ENCODE data around the gene ATP6V0D1. TPM values are rescaled to one million over a fixed set of nuclear protein-coding genes. Genes with fewer than 3 reads are reported as not detected.
A peak's percentile ranks its signal among the peaks of the same experiment; 100 is the strongest.

Gene ATP6V0D1
- total and polyA plus RNA-seq, 2 experiments from 2014 or later = 20.6 to 68.7 TPM

DNA sequence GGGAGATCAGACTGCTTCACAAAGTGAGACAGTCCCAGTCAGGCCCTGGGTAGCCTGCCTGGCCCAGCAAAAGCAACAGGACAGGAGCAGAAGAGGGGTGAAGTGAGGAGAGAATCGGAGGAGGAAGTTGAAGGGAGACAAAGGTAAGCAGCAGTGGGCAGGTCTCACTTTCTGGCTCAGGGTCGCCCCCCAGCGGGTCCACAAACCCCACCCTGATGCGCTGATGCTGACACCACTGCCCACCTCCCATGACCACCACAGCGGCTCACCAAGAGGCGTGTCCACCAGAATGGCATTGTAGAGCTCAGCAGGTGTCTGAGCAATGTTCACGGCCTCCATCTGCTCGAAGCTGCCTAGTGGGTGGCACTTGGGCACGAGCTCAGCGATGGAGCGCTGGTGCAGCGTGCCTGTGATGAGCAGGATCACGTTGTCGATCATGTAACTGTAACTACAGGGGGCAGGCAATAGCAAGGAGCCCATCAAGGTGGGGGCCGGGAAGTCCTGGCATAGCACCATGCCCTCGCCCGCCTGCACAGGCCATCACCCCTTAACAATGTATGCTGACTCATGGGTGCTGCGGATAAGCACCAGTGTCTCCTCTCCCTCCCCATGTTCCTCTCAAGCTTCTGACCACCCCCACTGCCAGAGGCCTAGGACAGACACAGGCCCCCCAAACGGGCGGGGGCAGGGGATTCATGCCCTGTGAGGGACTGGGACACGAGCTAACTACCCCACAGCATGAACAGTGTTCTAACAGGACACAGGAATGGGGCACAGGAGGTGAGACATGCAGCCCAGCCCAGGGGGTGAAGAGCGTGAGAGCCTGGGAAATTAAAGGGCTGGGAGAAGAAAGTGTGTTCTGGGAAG, 36.5 kb downstream of the ATP6V0D1 start:
- no peaks in the 10 kb centered on the region for H3K9me2 ChIP-seq (ENCODE audit: insufficient read depth)
- H3K27me3 ChIP-seq (ENCODE audit: insufficient read depth) = no peaks in the 10 kb centered on the region
- no peak overlapping the region for H3K4me3 Mint-ChIP-seq
- H3K4me2 ChIP-seq = no peak overlapping the region
- H3K9me3 Mint-ChIP-seq = peaks cover 3% of the 10 kb centered on the region; the same call in 1 of the 3 replicates
- H2AFZ ChIP-seq = no peak overlapping the region
- ATAC-seq (peak; percentile 53), DNase-seq (ENCODE audit: low spot score) (peak; percentile 63)
- no peaks in the 10 kb centered on the region for H3K4me1 ChIP-seq (ENCODE audit: insufficient read depth)
- H3K4me1 Mint-ChIP-seq = peaks cover 10% of the 10 kb centered on the region
- no peak overlapping the region for H3K4me3 ChIP-seq
- H3K27me3 Mint-ChIP-seq (ENCODE audit: insufficient read depth, low read depth, poor library complexity) = peaks cover 14% of the 10 kb centered on the region
- no peaks in the 10 kb centered on the region for H3K79me2 ChIP-seq (replicated peaks; ENCODE audit: insufficient read depth)
- TF ChIP-seq NANOG (IDR thresholded peaks at IDR 0.05; ENCODE audit: borderline replicate concordance) = no peak
- TF ChIP-seq, protein P1, sequence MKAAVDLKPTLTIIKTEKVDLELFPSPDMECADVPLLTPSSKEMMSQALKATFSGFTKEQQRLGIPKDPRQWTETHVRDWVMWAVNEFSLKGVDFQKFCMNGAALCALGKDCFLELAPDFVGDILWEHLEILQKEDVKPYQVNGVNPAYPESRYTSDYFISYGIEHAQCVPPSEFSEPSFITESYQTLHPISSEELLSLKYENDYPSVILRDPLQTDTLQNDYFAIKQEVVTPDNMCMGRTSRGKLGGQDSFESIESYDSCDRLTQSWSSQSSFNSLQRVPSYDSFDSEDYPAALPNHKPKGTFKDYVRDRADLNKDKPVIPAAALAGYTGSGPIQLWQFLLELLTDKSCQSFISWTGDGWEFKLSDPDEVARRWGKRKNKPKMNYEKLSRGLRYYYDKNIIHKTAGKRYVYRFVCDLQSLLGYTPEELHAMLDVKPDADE (IDR thresholded peaks at IDR 0.05) = no peak
- TF ChIP-seq, protein P2, sequence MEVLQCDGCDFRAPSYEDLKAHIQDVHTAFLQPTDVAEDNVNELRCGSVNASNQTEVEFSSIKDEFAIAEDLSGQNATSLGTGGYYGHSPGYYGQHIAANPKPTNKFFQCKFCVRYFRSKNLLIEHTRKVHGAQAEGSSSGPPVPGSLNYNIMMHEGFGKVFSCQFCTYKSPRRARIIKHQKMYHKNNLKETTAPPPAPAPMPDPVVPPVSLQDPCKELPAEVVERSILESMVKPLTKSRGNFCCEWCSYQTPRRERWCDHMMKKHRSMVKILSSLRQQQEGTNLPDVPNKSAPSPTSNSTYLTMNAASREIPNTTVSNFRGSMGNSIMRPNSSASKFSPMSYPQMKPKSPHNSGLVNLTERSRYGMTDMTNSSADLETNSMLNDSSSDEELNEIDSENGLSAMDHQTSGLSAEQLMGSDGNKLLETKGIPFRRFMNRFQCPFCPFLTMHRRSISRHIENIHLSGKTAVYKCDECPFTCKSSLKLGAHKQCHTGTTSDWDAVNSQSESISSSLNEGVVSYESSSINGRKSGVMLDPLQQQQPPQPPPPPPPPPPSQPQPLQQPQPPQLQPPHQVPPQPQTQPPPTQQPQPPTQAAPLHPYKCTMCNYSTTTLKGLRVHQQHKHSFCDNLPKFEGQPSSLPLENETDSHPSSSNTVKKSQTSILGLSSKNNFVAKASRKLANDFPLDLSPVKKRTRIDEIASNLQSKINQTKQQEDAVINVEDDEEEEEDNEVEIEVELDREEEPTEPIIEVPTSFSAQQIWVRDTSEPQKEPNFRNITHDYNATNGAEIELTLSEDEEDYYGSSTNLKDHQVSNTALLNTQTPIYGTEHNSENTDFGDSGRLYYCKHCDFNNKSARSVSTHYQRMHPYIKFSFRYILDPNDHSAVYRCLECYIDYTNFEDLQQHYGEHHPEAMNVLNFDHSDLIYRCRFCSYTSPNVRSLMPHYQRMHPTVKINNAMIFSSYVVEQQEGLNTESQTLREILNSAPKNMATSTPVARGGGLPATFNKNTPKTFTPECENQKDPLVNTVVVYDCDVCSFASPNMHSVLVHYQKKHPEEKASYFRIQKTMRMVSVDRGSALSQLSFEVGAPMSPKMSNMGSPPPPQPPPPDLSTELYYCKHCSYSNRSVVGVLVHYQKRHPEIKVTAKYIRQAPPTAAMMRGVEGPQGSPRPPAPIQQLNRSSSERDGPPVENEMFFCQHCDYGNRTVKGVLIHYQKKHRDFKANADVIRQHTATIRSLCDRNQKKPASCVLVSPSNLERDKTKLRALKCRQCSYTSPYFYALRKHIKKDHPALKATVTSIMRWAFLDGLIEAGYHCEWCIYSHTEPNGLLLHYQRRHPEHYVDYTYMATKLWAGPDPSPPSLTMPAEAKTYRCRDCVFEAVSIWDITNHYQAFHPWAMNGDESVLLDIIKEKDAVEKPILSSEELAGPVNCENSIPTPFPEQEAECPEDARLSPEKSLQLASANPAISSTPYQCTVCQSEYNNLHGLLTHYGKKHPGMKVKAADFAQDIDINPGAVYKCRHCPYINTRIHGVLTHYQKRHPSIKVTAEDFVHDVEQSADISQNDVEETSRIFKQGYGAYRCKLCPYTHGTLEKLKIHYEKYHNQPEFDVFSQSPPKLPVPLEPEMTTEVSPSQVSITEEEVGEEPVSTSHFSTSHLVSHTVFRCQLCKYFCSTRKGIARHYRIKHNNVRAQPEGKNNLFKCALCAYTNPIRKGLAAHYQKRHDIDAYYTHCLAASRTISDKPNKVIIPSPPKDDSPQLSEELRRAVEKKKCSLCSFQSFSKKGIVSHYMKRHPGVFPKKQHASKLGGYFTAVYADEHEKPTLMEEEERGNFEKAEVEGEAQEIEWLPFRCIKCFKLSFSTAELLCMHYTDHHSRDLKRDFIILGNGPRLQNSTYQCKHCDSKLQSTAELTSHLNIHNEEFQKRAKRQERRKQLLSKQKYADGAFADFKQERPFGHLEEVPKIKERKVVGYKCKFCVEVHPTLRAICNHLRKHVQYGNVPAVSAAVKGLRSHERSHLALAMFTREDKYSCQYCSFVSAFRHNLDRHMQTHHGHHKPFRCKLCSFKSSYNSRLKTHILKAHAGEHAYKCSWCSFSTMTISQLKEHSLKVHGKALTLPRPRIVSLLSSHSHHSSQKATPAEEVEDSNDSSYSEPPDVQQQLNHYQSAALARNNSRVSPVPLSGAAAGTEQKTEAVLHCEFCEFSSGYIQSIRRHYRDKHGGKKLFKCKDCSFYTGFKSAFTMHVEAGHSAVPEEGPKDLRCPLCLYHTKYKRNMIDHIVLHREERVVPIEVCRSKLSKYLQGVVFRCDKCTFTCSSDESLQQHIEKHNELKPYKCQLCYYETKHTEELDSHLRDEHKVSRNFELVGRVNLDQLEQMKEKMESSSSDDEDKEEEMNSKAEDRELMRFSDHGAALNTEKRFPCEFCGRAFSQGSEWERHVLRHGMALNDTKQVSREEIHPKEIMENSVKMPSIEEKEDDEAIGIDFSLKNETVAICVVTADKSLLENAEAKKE (CRISPR knock-in tag; IDR thresholded peaks at IDR 0.05) = no peak
- TF ChIP-seq, protein P3, sequence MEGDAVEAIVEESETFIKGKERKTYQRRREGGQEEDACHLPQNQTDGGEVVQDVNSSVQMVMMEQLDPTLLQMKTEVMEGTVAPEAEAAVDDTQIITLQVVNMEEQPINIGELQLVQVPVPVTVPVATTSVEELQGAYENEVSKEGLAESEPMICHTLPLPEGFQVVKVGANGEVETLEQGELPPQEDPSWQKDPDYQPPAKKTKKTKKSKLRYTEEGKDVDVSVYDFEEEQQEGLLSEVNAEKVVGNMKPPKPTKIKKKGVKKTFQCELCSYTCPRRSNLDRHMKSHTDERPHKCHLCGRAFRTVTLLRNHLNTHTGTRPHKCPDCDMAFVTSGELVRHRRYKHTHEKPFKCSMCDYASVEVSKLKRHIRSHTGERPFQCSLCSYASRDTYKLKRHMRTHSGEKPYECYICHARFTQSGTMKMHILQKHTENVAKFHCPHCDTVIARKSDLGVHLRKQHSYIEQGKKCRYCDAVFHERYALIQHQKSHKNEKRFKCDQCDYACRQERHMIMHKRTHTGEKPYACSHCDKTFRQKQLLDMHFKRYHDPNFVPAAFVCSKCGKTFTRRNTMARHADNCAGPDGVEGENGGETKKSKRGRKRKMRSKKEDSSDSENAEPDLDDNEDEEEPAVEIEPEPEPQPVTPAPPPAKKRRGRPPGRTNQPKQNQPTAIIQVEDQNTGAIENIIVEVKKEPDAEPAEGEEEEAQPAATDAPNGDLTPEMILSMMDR (conservative IDR thresholded peaks at IDR 0.05; ENCODE audit: low read depth in 2 of 2) = peak; percentile 34 to 67
- TF ChIP-seq POLR2AphosphoS5 (IDR thresholded peaks at IDR 0.05; ENCODE audit: low read depth) = no peak
- no peak for TF ChIP-seq STAT1 (IDR thresholded peaks at IDR 0.05; ENCODE audit: unreplicated experiment)
- peaks cover 17% of the 10 kb centered on the region for H3K36me3 Mint-ChIP-seq (ENCODE audit: low read depth)
- no peaks in the 10 kb centered on the region; the same call in 1 of the 2 replicates for H4K20me1 ChIP-seq (replicated peaks; ENCODE audit: insufficient read depth)
- H3F3A ChIP-seq (replicated peaks; ENCODE audit: low read depth) = no peaks in the 10 kb centered on the region
- no peaks in the 10 kb centered on the region for H3K36me3 ChIP-seq (ENCODE audit: insufficient read depth)
- H3K27ac Mint-ChIP-seq = peak overlapping the region; percentile 78
- no peak overlapping the region for H3K27ac ChIP-seq (ENCODE audit: low read depth)
